Loucy (cell line): Measurements from ENCODE around the gene EP400.

ENCODE experiments used
- CTCF ChIP-seq: fragments of 200-600 bp; sonication (generic); conservative IDR thresholded peaks from 2 replicates; pipeline ENCODE4 v1.5.1; 2014; ENCODE audit warnings: mild to moderate bottlenecking, antibody characterized with exemption, low read length
- EZH2phosphoT487 ChIP-seq: fragments of 200-600 bp; IDR thresholded peaks from 2 replicates; pipeline ENCODE4 v1.6.1; 2018; ENCODE audit warnings: antibody characterized with exemption, mild to moderate bottlenecking, moderate library complexity, borderline replicate concordance

DNA sequence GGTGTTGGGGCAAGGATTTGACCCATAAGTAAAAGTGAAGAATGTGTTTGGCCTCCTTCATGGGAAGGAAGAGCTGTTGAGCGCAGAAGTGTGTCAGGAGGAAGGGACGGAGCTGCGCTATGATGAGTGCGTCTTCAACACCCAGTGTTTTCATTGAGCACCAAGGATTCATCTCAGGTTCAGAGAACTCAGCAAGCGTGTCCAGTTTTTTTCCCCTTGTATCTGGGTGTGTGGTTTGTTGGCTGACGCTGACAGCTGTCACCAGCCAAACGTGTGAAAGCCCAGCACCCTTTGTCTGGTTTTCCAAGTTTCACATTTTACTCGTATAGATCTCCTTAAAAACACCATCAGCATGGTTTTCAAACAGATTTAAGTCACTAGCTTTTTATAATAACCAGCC lies 12.3 kb downstream of the EP400 start:
- TF ChIP-seq CTCF (no peak), EZH2phosphoT487 (no peak)
